DND-41 (cell line): ENCODE measurements around the gene IGLL1.

ENCODE experiments used
- EZH2 ChIP-seq: IDR thresholded peaks from 3 replicates; pipeline ENCODE4 v1.6.1; 2012; ENCODE audit warnings: borderline replicate concordance, low read depth, mild to moderate bottlenecking, moderate library complexity, low read length, inconsistent platforms; ENCODE audit not compliant: severe bottlenecking
- TF ChIP-seq, protein P1 (sequence below): IDR thresholded peaks from 2 replicates; pipeline ENCODE4 v1.5.1; 2012; ENCODE audit warnings: borderline replicate concordance, low read length, moderate library complexity, mild to moderate bottlenecking; ENCODE audit not compliant: poor library complexity, severe bottlenecking; ENCODE audit errors: extremely low read depth

DNA sequence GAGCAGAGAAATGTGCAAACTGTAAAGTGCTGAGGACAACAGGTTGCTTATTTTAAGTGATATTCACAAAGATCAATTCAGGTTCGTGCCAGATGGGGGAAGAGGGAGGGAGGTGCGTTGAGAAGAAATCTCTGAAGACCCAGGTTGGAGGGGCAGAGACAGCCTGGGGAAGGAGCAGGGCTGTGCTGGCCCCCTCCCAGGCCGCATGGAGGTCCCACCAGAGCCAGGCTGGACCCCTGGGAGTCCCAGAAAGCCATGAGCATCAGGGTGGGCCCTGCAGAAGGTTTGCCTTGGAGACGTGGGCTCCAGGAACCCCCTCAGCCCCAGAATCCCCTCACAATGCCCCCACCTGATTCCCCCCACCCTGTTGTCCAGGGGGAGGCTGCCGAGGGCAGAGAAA, 47.4 kb downstream of the IGLL1 start:
- TF ChIP-seq, protein P1, sequence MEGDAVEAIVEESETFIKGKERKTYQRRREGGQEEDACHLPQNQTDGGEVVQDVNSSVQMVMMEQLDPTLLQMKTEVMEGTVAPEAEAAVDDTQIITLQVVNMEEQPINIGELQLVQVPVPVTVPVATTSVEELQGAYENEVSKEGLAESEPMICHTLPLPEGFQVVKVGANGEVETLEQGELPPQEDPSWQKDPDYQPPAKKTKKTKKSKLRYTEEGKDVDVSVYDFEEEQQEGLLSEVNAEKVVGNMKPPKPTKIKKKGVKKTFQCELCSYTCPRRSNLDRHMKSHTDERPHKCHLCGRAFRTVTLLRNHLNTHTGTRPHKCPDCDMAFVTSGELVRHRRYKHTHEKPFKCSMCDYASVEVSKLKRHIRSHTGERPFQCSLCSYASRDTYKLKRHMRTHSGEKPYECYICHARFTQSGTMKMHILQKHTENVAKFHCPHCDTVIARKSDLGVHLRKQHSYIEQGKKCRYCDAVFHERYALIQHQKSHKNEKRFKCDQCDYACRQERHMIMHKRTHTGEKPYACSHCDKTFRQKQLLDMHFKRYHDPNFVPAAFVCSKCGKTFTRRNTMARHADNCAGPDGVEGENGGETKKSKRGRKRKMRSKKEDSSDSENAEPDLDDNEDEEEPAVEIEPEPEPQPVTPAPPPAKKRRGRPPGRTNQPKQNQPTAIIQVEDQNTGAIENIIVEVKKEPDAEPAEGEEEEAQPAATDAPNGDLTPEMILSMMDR = no peak
- TF ChIP-seq EZH2 = no peak
